Adrenal gland (tissue), 5 donors: ENCODE measurements around the gene ETNK2.

Experiments used
- POLR2A ChIP-seq, 2 donors: fragments of 450-650 bp; IDR thresholded peaks; one replicate each; pipeline ENCODE4 v1.6.1; 2017; ENCODE audit warnings: antibody characterized with exemption in 2 of 2, mild to moderate bottlenecking in 2 of 2, moderate library complexity in 1 of 2
- TF ChIP-seq, protein P1 (sequence below), 6 experiments: fragments of 450-650 bp in 4 of 6; fragments of 200-600 bp in 2 of 6; sonication (generic) in 1 of 6; IDR thresholded peaks; 1 replicate in 5 of 6; 2 replicates in 1 of 6; pipeline versions ENCODE4 v1.5.1 to v1.8.0; 2016 to 2021; ENCODE audit warnings: antibody characterized with exemption in 6 of 6, mild to moderate bottlenecking in 2 of 6, moderate library complexity in 1 of 6
- donor health status: DM: no; HTN: no; CAD: no.

DNA sequence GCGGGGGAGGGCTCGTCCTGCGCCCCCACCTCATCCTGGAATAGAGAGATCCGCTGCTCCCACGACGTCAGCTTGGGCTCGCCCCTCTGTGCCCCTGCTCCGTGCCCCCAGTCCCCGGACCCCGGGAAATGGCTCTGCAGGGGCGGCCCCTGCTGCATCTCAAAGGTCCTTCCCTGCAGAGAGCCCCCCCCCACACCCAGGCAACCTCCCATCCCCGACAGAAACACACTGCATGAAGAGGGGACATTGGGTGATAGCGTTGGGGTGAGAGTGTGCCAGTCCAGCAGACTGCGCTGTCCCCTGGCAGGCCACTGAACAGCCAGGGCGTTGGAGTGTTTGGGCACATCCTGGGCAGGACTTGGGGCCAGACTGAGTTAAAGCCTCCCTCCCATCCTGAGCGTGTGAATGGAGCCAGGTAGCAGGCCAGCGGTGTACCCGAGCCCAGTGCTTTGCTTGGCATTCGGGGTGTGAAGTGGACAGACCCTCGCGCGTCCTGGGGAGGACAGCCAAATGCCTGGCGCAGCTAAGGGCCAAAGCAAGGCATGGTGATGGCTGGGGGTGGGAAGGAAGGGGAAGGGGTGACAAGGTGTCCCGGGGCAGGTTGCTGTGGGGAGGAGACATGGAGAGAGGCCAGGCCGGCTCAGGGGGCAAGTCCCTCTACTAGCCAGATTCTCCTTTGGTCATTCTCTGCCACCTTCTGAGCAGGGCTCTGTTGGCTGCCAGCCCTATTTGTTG is 633 bp upstream of the ETNK2 start:
- TF ChIP-seq, protein P1, sequence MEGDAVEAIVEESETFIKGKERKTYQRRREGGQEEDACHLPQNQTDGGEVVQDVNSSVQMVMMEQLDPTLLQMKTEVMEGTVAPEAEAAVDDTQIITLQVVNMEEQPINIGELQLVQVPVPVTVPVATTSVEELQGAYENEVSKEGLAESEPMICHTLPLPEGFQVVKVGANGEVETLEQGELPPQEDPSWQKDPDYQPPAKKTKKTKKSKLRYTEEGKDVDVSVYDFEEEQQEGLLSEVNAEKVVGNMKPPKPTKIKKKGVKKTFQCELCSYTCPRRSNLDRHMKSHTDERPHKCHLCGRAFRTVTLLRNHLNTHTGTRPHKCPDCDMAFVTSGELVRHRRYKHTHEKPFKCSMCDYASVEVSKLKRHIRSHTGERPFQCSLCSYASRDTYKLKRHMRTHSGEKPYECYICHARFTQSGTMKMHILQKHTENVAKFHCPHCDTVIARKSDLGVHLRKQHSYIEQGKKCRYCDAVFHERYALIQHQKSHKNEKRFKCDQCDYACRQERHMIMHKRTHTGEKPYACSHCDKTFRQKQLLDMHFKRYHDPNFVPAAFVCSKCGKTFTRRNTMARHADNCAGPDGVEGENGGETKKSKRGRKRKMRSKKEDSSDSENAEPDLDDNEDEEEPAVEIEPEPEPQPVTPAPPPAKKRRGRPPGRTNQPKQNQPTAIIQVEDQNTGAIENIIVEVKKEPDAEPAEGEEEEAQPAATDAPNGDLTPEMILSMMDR (IDR thresholded peaks at IDR 0.05), result no peak
- no peak for TF ChIP-seq POLR2A (IDR thresholded peaks at IDR 0.05)
